HepG2 (cell line): ENCODE data around the gene KLHL11. TPM values are rescaled to one million over a fixed set of nuclear protein-coding genes. Genes with fewer than 3 reads are reported as not detected.

ENCODE experiments used
- CHD4 ChIP-seq: fragments of 200-600 bp; sonication (generic); IDR thresholded peaks from 2 replicates; pipeline ENCODE4 v1.7.0; 2017; ENCODE audit warnings: mild to moderate bottlenecking, low read length, borderline replicate concordance
- DZIP1 ChIP-seq: sonication (generic); formaldehyde crosslinking; IDR thresholded peaks from 2 replicates; pipeline ENCODE4 v1.5.0; 2020; ENCODE audit warnings: mild to moderate bottlenecking, missing genetic modification reagents
- E2F2 ChIP-seq: sonication (generic); formaldehyde crosslinking; IDR thresholded peaks from 2 replicates; pipeline ENCODE4 v1.4.0; 2020; ENCODE audit warnings: missing genetic modification reagents, borderline replicate concordance
- EHMT2 ChIP-seq: fragments of 200-600 bp; sonication (generic); IDR thresholded peaks from 2 replicates; pipeline ENCODE4 v1.7.0; 2017; ENCODE audit warnings: antibody characterized with exemption, low read depth, low read length, borderline replicate concordance
- KIAA2018 ChIP-seq: sonication (generic); formaldehyde crosslinking; IDR thresholded peaks from 2 replicates; pipeline ENCODE4 v1.5.0; 2020; ENCODE audit warnings: mild to moderate bottlenecking, missing genetic modification reagents, borderline replicate concordance
- KLF6 ChIP-seq: IDR thresholded peaks from 2 replicates; pipeline ENCODE4 v1.8.0; 2016; ENCODE audit warnings: missing biosample characterization, missing genetic modification reagents
- PHF8 ChIP-seq: sonication (generic); formaldehyde crosslinking; IDR thresholded peaks from 2 replicates; pipeline ENCODE4 v1.5.0; 2020; ENCODE audit warnings: missing genetic modification reagents
- SP2 ChIP-seq: sonication (generic); formaldehyde crosslinking; IDR thresholded peaks from 2 replicates; pipeline ENCODE4 v1.5.1; 2020; ENCODE audit warnings: mild to moderate bottlenecking, missing genetic modification reagents
- TBP ChIP-seq: sonication (generic); formaldehyde crosslinking; IDR thresholded peaks from 2 replicates; pipeline ENCODE4 v1.5.0; 2020; ENCODE audit warnings: missing genetic modification reagents
- ZBTB39 ChIP-seq: sonication (generic); formaldehyde crosslinking; IDR thresholded peaks from 2 replicates; pipeline ENCODE4 v1.5.0; 2020; ENCODE audit warnings: missing genetic modification reagents
- ZBTB7A ChIP-seq: sonication (generic); formaldehyde crosslinking; IDR thresholded peaks from 2 replicates; pipeline ENCODE4 v1.8.0; 2022; ENCODE audit warnings: mild to moderate bottlenecking, missing genetic modification reagents
- ZFY ChIP-seq: sonication (generic); formaldehyde crosslinking; IDR thresholded peaks from 2 replicates; pipeline ENCODE4 v1.4.0; 2020; ENCODE audit warnings: missing genetic modification reagents
- ZNF12 ChIP-seq: sonication (generic); formaldehyde crosslinking; IDR thresholded peaks from 2 replicates; pipeline ENCODE4 v1.5.0; 2020; ENCODE audit warnings: missing genetic modification reagents
- ZNF256 ChIP-seq: sonication (generic); formaldehyde crosslinking; conservative IDR thresholded peaks from 2 replicates; pipeline ENCODE4 v1.4.0; 2020; ENCODE audit warnings: missing genetic modification reagents
- ZNF326 ChIP-seq: sonication (generic); formaldehyde crosslinking; IDR thresholded peaks from 2 replicates; pipeline ENCODE4 v1.4.0; 2020; ENCODE audit warnings: missing genetic modification reagents, borderline replicate concordance
- ZNF572 ChIP-seq: sonication (generic); formaldehyde crosslinking; IDR thresholded peaks from 2 replicates; pipeline ENCODE4 v1.5.1; 2020; ENCODE audit warnings: mild to moderate bottlenecking, missing genetic modification reagents
- ZNF576 ChIP-seq: sonication (generic); formaldehyde crosslinking; IDR thresholded peaks from 2 replicates; pipeline ENCODE4 v1.4.0; 2020; ENCODE audit warnings: mild to moderate bottlenecking, missing genetic modification reagents
- polyA plus RNA-seq, 8 experiments: library from polyadenylated mRNA; depleted of rRNA in 3 of 8; stranded (reverse) in 7 of 8; unstranded in 1 of 8; fragments of >200 nt; fragmentation: Illumina TruSeq in 4 of 8; extraction: Trizol in 4 of 8; gene quantifications; 2 replicates each; pipeline versions ENCODE4 v1.2.1 to v1.2.3, GENCODE V29; 2011 to 2016; ENCODE audit warnings: low read depth in 4 of 8, missing spikeins in 1 of 8, mixed read lengths in 1 of 8; ENCODE audit not compliant: insufficient read depth in 1 of 8
- total RNA-seq, 5 experiments: library from RNA; depleted of rRNA; stranded (reverse); fragments of >200 nt; fragmentation: Illumina TruSeq; extraction: Trizol; gene quantifications; 2 replicates each; pipeline ENCODE4 v1.2.3, GENCODE V29; 2016; ENCODE audit warnings: low read depth in 1 of 5

Gene KLHL11
- total and polyA plus RNA-seq, 2 of the 13 experiments (the other 11 are each of a cell fraction or from before 2014, with no cell fraction given): 7.7 to 27.5 TPM

- no peak for TF ChIP-seq E2F2 (CRISPR knock-in tag)
- TF ChIP-seq TBP: no peak
- TF ChIP-seq ZFY (CRISPR knock-in tag): no peak
- TF ChIP-seq PHF8 (CRISPR knock-in tag): no peak
- no peak for TF ChIP-seq KLF6 (CRISPR knock-in tag)
- 0 out of 2 replicates have a peak, but pooled peaks have one; percentile 36 for TF ChIP-seq ZNF12 (CRISPR knock-in tag)
- TF ChIP-seq ZBTB39: no peak
- TF ChIP-seq ZNF576: peak; percentile 5; the same call in 1 of the 2 replicates
- no peak for TF ChIP-seq ZNF572 (CRISPR knock-in tag)
- no peak for TF ChIP-seq EHMT2
- TF ChIP-seq ZBTB7A (CRISPR knock-in tag): peak; percentile 37
- no peak for TF ChIP-seq CHD4
- no peak for TF ChIP-seq DZIP1
- no peak for TF ChIP-seq ZNF326 (CRISPR knock-in tag)
- TF ChIP-seq SP2: peak; percentile 56
- no peak for TF ChIP-seq KIAA2018 (CRISPR knock-in tag)
- TF ChIP-seq ZNF256 (CRISPR knock-in tag): no peak
Observed at GRCh38 chr17:41864498-41864835, 756 bp downstream of the KLHL11 start (continued).
